Activated CD8-positive, alpha-beta memory T cell treated with anti-CD3 and anti-CD28 coated beads for 36 hours (primary cell): ENCODE measurements around the gene DAAM1. TPM values are rescaled to one million over a fixed set of nuclear protein-coding genes. Genes with fewer than 3 reads are reported as not detected.

Experiments used
- CTCF ChIA-PET: fragments of 350-600 bp; sonication (Branson Sonifier 250); formaldehyde crosslinking; loops from one replicate; lab custom pipeline; 2021; ENCODE audit warnings: antibody characterized with exemption; lab: Charles Lee
- POLR2A ChIA-PET: fragments of 350-600 bp; sonication (Branson Sonifier 250); formaldehyde crosslinking; loops from one replicate; lab custom pipeline; 2021; ENCODE audit warnings: antibody characterized with exemption; lab: Charles Lee
- total RNA-seq, 2 experiments: library from RNA; stranded (reverse); gene quantifications; one replicate each; pipeline ENCODE4 v1.2.3, GENCODE V29; 2021

The DAAM1 gene
- total RNA-seq, 2 experiments from 2014 or later, result 9.4 to 9.7 TPM

- ChIA-PET CTCF (no interaction called here), POLR2A (interaction anchor here (0.5 kb wide), 1 partner anchor 17 kb away, joined by 3 read pairs; no protein-coding TSS in a partner anchor)
Measured at GRCh38 chr14:59185676-59186075, 2.8 kb upstream of the DAAM1 start.

GRCh38 chr14:59186306-59186705, 2.2 kb upstream of the DAAM1 start:
- CTCF ChIA-PET, result no interaction called here

GRCh38 chr14:59187118-59187517, 1.3 kb upstream of the DAAM1 start:
- ChIA-PET CTCF (no interaction called here), POLR2A (no interaction called here)

More at GRCh38 chr14:59186306-59186705, 2.2 kb upstream of the DAAM1 start:
- POLR2A ChIA-PET, result interaction anchor here (0.5 kb wide), 1 partner anchor 16 kb away, joined by 3 read pairs; no protein-coding TSS in a partner anchor

GRCh38 chr14:59187802-59188460, 536 bp upstream of the DAAM1 start:
- POLR2A ChIA-PET, result interaction anchor here (0.6 to 2.5 kb wide), 5 partner anchors 9 to 1061 kb away, joined by 3 to 8 read pairs (median 4); partner anchors contain the start of genes JKAMP, L3HYPDH and PPM1A

GRCh38 chr14:59189091-59189785, 771 bp downstream of the DAAM1 start:
- CTCF ChIA-PET, result no interaction called here
- POLR2A ChIA-PET, result interaction anchor here (1.0 to 2.5 kb wide), 3 partner anchors 86 to 1060 kb away, joined by 3 to 7 read pairs (median 4); partner anchors contain the start of genes JKAMP, L3HYPDH and PPM1A

More at GRCh38 chr14:59187802-59188460, 536 bp upstream of the DAAM1 start:
- CTCF ChIA-PET, result no interaction called here

GRCh38 chr14:59189786-59190368, 1.4 kb downstream of the DAAM1 start:
- ChIA-PET POLR2A (interaction anchor here (2.5 kb wide), 1 partner anchor 294 kb away, joined by 7 read pairs; the partner anchor contains the start of genes JKAMP and L3HYPDH), CTCF (no interaction called here)

- ChIA-PET POLR2A (no interaction called here), CTCF (no interaction called here)
Measured at GRCh38 chr14:59190372-59190771, 1.9 kb downstream of the DAAM1 start.

- ChIA-PET POLR2A (interaction anchor here (0.6 kb wide), 1 partner anchor 522 kb away, joined by 6 read pairs; no protein-coding TSS in a partner anchor), CTCF (interaction anchor here (1.1 kb wide), 1 partner anchor 119 kb away, joined by 3 read pairs; no protein-coding TSS in a partner anchor)
Measured at GRCh38 chr14:59195912-59196311, 7.4 kb downstream of the DAAM1 start.

GRCh38 chr14:59197695-59198262, 9.3 kb downstream of the DAAM1 start:
- ChIA-PET POLR2A (no interaction called here), CTCF (no interaction called here)

GRCh38 chr14:59199205-59199604, 10.7 kb downstream of the DAAM1 start:
- CTCF ChIA-PET, result no interaction called here
- POLR2A ChIA-PET, result no interaction called here

- ChIA-PET CTCF (no interaction called here), POLR2A (no interaction called here)
Measured at GRCh38 chr14:59199614-59200013, 11.1 kb downstream of the DAAM1 start.

GRCh38 chr14:59200195-59200594, 11.7 kb downstream of the DAAM1 start:
- CTCF ChIA-PET, result no interaction called here
- POLR2A ChIA-PET, result no interaction called here

GRCh38 chr14:59202031-59202430, 13.6 kb downstream of the DAAM1 start:
- POLR2A ChIA-PET, result no interaction called here
- CTCF ChIA-PET, result no interaction called here

- POLR2A ChIA-PET, result no interaction called here
- CTCF ChIA-PET, result no interaction called here
Measured at GRCh38 chr14:59204305-59204704, 15.8 kb downstream of the DAAM1 start.

- CTCF ChIA-PET, result interaction anchor here (0.6 to 1.1 kb wide), 2 partner anchors 113 to 220 kb away, joined by 4 read pairs; no protein-coding TSS in a partner anchor
- POLR2A ChIA-PET, result no interaction called here
Measured at GRCh38 chr14:59206892-59207291, 18.4 kb downstream of the DAAM1 start.

GRCh38 chr14:59207506-59207933, 19.1 kb downstream of the DAAM1 start:
- ChIA-PET POLR2A (no interaction called here), CTCF (no interaction called here)

GRCh38 chr14:59208224-59208814, 19.9 kb downstream of the DAAM1 start:
- ChIA-PET CTCF (no interaction called here), POLR2A (no interaction called here)

GRCh38 chr14:59208954-59209353, 20.5 kb downstream of the DAAM1 start:
- CTCF ChIA-PET, result no interaction called here
- POLR2A ChIA-PET, result no interaction called here

GRCh38 chr14:59210621-59211020, 22.2 kb downstream of the DAAM1 start:
- ChIA-PET CTCF (no interaction called here), POLR2A (no interaction called here)
